Activated T-cell treated with anti-CD3 and anti-CD28 coated beads for 24 hours (primary cell): ENCODE data around the gene KRTAP10-1.
"Not testable (repeated sequence)": the region's sequence is repeated elsewhere in the genome, so short reads cannot be mapped to it uniquely, and the experiment has no call there.

Experiments
- DNase-seq: peaks from one replicate; pipeline ENCODE4 v3.0.0-alpha.2; 2020; ENCODE audit warnings: low read depth

KRTAP10-1 gene

DNA sequence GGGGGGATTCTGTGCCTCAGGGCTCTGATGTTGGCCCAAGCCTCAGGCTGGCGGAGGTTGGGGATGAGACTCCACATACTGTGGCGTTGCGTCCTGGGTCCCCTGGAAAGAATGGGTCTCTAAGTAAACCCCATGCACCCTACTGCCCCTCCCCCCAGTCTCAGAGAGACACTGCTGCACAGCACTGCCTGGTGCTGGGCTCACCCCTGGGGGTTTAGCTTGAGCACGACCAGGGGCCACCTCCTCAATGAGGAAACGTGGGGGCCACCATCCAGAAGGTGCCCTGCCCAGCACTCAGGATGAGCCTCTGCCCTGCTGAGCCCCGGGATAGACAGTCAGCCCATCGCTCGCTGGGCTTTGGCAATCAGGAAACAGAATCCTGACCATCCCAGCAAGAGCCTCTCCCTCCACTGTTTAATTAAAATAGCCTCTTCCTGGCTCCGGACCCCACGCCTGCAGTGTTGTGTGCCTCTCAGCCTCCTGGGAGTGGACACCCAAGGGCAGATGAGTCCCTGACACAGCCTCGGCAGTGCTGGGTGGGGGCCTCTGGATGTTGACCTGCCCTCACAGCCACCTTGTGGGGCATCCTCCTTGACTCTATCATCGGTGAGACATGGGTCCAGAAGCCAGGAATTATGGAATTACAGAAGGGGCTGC lies 30.0 kb upstream of the KRTAP10-1 start:
- DNase-seq: no peak

DNA sequence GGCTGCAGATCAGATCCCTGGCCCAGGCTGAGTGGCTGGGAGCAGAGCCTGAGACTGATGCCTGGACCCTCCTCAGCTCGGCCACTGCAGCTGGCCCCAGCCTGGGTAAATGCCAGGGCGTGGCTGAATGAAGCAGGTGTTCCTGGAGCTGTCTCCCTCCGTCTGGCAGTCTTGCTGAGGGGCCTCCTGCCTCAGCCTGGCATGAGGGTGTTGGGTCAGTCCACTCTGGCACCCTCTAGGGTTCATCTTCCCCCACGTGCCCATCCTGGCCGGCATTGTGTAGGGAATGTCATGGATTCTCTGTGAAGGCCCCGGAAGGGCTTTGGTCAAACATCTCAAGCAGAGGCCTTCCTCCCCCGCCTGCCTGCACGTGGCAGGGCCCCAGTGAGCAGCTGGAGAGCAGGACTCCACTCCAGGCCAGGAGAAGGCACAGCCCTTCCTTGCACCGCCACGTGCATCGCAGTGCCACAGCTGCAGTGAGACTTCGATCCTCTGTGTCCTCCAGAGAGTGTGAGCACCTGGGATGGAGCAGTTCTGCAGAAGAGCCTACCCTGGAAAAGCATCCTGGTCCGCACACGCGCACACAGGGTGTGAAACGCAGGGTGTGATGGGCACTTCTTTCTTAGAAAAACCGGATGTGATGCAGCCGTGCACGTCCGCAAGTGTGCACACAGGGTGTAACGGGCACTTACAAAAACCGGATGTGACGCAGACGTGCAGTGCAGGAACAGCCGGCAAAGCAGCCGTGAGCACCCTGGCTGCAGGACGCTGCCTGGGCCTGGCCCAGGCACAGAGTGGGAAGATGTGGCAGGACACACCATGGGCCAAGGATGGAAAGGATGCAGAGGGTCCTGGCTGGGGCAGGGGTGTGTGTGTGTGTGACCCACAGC lies 28.9 kb upstream of the KRTAP10-1 start:
- DNase-seq: no peak

DNA sequence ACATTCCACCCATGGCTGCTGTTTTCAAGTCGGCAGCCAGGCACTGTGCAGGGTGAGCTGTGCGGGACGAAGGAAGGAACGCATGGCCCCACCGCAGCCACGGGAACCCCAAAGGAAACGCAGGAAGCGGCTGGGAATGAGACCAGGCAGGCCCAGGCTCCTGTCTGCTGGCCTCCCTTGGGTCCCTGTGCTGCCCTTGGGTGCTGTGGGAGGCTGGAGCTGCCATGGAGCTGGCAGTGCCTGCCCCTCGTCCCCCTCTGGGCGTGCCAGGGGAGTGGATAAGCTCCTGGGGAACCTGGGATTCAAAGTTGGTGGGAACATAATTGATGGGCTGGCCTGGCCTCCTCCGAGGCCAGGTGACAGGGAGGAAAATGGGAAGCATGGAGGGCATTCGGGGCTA lies 28.3 kb upstream of the KRTAP10-1 start:
- no peak for DNase-seq

DNA sequence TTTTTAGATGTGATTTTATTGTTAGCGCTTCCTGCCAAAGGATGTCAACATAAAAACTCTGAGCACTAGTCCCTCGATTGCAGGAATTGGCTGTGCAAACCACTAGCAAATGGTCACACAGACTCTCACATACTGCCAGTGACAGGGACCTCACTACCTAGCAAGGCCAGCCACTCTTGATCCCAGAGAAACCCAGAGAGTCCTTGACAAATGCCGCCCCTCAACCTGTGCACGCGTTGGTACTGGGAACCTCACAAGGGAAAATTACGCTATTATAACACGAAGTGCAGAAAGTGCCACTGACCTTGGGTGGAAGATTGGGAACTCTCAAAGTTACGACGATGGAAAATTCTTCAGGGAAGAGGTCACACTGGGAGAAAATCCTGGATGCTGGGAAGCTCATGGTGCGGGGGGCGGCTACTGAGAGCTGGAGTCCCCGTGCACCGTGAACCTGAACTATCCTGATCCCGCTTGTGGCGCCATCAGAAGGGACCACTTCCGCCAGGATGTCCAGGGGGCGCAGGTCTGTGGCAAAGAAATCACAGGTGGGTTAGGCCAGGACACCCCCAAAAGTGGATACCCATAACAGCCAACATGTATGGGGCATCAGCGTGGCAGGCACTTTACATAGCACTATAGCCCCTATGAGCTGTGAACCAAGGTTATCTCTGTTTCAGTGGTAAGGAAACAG lies 27.6 kb upstream of the KRTAP10-1 start:
- no peak for DNase-seq

DNA sequence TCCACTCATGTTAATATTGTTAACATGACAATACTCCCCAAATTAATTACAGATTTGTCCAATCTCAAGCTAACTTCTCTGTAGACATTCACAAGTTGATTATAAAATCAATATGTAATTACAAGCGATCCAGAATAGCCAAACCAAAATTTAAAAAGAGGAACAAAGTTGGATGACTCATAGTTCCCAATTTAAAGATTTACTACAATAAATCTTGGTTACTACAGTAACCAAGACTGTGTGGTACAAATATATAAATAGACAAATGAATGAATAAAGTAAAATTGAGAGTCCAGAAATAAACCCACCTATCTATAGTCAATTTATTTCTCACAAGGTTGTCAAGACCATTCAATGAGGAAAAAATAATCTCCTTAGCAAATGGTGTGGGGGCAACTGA lies 26.4 kb upstream of the KRTAP10-1 start:
- DNase-seq: no peak

DNA sequence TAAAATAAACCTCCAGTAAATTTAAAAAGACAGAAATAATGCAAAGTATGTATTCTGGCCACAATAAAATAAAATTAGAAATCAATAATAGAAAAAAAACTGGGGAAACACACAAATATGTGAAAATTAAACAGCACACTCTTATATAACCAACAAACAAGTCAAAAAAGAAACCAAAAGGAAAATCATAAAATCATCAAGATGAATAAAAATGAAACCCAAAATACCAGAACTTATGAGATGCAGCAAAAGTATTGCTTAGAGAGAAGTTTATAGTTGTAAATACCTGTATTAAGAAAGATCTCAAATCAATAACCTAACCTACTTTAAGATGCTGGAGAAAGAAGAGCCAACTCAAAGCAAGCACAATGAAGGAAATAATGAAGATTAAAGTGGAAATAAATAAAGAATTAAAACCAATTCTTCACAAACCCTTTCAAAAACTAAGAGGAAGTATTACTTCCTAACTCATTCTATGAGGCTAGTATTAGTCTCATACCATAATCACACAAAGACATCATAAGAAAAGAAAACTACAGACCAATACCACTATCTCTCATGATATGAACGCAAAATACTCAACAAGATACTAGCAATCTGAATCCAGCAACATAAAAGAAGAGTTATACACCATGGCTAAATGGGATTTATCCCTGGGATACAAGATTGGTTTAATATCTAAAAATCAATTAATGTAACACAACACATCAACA lies 25.0 kb upstream of the KRTAP10-1 start:
- no peak for DNase-seq

DNA sequence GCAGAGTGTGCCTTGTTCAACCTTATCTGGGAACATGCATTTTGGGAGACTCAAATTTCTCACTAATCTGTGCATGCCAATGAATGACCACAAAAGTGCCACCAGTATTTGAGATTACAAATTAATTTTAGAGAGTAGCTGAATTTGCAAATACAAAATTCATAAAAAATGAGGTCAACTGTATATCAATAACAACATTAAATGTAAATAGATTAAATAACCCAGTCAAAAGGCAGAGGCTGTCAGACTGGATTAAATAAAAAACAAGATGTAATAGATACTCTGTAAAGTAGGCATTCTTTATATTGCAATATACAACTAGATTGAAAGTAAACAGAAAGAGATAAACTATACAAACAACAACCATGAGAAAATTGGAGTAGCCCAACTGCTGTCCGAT lies 24.1 kb upstream of the KRTAP10-1 start:
- no peak for DNase-seq

DNA sequence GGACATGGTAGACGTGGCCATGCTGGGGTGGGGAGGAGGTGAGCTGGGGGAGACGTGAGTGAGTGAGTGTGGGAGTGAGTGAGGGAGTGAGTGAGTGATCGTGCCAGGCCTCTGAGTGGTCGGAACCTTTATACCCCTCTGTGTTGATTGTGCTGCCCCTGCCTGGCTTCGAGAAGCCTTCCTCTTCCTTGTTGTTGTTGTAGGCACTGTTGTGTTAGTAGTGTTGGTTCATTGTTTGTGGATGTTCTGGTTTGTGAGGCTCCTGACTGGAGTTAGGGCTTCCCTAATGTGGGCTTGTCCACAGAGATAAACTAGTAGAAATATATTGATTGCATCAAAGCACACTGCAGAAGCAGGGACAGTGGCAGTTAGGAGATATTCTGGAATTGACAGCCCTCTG lies 18.7 kb upstream of the KRTAP10-1 start, which contains the start of gene KRTAP10-3:
Gene KRTAP10-3 (minus strand): TSS at position 101 of the 400 bp plus-strand sequence. CDS start 80 bp downstream, at position 21.
- DNase-seq: no peak

DNA sequence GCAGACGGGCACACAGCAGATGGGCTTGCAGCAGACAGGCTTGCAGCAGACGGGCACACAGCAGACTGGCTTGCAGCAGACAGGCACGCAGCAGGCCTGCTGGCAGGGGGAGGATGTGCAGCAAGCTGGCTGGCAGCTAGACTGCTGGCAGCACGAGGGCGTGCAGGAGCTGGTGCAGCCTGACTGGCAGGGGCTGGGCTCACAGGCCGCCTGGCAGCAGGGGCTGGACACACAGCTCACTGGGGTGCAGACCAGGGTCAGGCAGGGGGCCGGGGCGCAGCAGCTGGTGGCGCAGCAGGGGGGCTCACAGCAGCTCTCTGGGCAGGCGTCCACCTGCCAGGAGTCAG lies 18.3 kb upstream of the KRTAP10-1 start:
- not testable (repeated sequence) for DNase-seq

DNA sequence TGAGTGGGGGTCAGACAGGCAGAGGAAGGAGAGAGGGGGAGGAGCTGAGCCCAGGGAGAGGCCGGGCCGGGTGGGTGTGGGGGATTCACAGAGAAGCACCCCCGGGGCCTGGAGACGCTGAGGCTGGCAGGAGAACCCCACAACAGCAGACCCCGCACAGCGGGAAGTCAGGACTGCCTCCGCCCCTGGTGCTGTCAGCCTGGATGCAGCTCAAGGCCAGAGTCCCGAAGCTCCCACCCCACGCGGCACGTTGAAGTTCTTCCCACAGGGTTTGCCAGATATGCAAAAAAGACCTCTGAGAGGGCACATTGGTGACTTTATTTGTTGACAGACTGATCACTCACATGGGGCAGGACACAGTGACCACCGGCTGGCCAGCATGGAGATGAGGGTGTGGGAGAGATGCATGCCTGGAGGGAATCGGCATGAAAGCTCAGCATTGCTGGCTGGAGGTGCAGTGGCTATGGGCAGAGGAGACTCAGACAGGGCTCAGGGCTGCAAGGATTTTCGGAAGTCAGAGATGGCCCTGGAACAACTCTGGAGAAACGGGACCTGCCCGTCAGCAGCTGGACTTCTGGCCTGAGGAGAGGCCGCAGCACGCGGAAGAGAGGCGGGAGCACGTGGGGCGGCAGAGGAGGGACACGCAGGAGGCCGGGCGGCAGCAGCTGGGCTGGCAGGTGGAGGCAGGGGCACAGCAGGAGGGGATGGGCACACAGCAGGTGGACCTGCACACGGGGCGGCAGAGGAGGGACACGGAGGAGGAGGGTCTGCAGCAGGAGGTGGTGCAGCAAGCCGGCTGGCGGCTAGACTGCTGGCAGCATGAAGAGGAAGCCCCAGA lies 17.7 kb upstream of the KRTAP10-1 start:
- DNase-seq: no peak

DNA sequence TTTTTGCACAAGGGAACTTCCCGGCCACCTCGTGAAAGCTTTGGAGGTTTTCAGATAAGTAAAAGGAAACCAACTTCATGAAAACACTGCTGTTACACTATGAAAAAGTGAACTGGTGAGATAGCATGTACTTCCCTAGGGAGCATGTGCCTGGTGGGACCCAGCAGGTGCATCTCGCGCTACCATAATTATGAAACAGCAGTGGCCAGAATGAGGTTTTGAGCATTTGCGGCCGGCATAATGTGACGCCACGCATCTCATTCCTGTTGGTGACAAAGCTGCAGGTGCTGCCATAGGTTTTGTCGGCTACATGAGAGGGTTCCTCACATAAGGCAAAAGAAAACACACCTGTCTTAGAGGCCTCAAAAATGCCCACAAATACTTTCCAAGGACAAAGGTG lies 16.9 kb upstream of the KRTAP10-1 start:
- no peak for DNase-seq

DNA sequence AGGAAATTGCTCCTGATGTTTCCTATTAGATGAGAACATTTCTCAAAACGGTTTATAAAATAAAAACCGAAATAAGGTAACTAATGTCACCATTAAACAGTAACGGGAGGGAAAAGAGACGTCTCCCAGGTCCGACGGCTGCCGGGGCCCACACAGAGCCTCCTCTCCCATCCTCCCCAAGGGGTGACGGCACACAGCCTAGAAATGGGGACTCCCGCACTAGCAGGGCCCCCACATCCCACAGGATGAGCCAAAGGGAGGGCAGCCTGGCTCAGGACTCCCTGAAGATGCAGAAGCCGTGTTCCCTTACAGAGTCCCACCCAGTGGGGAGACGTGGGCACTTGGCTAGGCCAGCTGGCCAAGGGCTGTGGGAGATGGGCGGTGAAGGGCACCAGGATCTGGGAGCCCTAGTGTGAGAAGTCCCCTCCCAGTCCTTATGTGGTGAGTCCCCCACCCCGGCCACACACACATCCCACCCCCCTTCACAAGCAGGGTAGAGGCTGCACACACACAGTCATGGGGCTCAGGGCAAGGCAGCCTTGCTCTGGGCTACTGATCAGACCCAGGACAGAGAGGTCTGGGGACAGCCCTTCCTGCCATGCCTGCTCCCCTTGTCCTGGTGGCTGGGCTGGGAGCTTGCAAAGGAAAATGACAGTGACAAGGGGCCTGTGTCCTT lies 15.3 kb upstream of the KRTAP10-1 start:
- DNase-seq: no peak

DNA sequence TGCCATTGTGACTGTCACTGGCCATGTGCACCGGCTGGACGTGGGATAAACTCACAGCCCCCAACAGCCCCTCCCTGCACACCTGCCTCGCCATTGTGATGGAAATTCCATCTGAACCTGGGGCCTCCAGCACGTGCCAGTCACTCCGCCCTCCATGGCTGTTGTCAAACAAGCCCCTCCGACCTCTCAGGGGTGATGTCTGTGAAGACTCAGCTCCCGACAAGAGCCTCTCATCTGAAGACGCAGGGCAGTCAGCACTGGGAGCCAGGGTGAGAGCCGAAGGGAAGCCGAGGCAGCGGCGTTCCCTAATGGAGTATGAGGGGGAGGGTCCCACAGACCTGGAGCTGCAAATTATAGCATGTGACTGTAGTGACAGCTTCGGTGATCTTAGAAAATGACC lies 12.7 kb upstream of the KRTAP10-1 start:
- no peak for DNase-seq

DNA sequence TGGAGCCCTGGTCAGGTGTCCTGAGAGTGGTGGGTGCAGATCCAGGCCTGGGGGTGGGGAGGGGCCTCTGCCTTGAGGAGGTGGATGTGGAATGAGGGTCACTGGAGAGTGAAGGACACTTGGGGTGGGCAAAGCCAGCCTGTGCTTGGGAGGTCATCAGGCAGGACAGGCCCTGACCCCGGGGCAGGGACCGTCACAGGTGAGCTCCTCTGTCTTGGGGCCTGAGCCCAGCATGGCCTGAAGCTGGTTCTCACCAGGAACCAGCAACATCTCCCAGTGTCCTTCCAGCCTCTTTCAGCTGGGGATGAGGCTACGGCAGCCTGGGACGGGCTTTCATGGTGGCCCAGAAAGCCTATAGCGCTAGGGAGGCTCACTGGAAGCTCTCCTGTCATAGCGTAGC lies 12.1 kb upstream of the KRTAP10-1 start:
- no peak for DNase-seq

DNA sequence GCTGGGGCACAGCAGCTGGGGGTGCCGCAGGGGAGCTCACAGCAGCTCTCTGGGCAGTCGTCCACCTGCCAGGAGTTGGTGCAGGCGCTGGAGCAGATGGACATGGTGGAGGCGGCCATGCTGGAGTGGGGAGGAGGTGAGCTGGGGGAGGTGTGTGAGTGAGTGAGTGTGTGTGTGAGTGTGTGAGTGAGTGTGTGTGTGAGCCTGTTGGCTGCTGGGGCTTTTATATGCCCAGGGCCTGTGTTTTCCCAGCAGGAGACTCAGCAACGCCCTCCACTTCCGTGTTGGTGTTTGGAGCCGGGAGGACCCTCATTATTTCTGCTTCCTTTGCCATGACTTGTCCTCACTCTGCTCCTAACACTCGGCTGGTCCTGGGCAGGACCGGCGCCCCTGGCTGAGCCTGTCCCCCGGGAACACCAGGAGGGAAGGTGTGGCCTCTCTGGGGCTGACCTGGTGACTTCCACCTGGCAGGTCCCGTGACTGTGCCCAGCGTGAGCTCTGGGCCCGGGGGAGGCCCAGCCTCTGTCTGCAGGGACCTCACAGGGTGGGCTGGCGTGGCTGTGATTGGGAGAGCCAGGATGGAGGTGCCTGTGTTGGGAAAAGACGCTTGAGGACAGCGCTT lies 11.5 kb upstream of the KRTAP10-1 start, which contains the start of gene KRTAP10-2:
Gene KRTAP10-2 (minus strand): TSS at position 166 of the 622 bp plus-strand sequence. CDS start 47 bp downstream, at position 119.
- no peak for DNase-seq

DNA sequence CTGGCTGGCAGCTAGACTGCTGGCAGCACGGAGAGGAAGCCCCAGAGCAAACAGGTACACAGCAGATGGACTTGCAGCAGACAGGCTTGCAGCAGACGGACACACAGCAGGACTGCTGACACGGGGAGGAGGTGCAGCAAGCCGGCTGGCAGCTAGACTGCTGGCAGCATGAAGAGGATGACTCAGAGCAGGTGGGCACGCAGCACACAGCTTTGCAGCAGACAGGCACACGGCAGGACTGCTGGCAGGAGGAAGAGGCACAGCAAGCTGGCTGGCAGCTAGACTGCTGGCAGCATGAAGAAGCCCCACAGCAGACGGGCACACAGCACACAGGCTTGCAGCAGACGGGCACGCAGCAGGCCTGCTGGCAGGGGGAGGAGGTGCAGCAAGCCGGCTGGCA lies 10.8 kb upstream of the KRTAP10-1 start:
- no peak for DNase-seq

DNA sequence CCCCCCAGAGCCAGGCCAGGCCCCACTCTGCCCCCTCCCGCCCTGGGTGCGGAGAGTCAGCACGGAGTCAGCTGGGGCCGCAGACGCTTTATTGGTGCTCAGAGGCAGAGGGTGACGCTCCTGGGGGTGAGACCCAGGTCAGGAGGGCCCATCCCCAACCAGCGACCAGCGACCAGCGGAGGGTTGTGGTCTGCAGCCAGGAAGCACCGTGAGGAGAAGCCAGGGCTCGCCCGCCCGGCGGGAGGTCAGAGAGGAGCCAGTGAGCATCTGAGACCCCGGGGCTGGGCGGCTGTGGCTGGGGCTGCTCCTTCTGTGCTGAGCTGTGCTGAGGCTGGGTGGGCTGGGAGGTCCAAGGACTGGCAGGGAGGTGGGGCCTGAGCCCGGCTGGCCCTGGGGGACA lies 10.3 kb upstream of the KRTAP10-1 start:
- DNase-seq: not testable (repeated sequence)

DNA sequence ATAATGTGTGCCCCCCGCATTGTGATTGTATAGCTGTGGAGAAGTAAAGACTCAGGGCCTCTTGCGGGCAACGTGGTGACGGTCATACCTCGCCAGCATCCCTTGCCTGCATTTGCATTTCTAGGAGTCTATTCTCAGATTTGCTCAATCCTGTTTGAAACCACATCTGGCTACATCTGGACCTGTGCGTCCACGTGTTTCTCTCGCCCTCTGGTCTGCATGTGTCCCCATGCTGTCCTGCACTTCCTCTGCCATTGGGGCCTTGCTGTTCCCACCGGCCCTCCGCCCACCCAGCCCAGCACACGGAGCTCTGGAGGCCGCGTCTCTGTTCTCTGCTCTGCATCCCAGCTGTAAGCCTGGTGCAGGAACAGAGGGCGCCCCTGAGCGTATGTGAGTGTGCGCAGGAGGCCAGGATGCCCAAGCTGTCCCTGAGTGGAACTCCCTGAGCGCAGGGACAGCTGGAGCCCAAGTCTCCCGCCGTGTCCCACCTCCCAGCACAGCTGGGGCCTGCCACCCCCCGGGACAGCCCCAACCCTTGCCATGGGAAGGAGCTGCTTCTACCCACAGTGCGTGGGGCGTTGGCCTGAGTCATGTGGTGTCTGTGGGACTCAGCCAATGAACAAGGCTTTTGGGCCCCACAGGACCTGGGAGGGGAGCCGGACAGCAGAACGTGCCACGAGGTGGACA lies 9.7 kb upstream of the KRTAP10-1 start:
- DNase-seq: no peak

DNA sequence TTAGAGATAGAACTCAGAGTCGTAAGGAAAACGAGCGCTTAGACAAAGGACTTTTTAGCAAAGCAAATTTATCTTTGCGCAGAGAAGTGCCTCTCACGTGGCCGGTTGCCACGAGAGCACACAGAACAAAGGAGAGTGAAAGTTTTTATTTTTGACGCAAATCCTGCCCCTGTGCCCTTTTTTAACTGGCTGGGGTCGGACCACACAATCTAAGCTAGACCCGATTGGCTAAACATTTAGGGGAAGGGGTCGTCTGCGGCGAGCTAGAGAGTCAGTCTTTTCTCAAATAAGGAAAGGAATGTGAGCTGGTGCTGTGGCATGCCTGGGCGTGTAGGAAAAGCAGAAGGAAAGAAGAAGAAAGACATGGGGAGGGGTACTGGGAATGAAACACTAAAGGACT lies 8.9 kb upstream of the KRTAP10-1 start:
- DNase-seq: no peak

DNA sequence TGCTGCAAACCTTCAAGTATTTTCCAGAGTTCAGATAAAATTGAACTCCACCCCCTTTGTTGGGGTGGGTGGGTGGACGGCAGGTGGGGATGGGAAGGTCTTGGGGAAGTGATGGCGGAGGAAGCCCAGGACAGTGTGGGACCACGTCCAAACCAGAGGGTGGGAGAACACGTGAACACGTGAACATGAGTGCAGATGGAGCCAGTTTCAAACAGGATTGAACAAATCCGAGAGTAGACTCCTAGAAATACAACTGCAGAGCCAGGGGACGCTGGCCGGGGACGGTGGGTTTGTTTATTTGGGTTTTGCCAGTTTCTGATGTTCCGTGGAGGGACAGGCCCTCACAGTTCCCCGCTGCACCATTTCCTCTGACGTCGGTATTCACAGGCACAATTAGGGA lies 8.4 kb upstream of the KRTAP10-1 start:
- DNase-seq: no peak
